Measurements from ENCODE around the gene HSP90AA1.

GRCh38 chr14:102094101-102094500 lies 7.3 kb upstream of the HSP90AA1 start:
- TF ChIP-seq, protein P1, sequence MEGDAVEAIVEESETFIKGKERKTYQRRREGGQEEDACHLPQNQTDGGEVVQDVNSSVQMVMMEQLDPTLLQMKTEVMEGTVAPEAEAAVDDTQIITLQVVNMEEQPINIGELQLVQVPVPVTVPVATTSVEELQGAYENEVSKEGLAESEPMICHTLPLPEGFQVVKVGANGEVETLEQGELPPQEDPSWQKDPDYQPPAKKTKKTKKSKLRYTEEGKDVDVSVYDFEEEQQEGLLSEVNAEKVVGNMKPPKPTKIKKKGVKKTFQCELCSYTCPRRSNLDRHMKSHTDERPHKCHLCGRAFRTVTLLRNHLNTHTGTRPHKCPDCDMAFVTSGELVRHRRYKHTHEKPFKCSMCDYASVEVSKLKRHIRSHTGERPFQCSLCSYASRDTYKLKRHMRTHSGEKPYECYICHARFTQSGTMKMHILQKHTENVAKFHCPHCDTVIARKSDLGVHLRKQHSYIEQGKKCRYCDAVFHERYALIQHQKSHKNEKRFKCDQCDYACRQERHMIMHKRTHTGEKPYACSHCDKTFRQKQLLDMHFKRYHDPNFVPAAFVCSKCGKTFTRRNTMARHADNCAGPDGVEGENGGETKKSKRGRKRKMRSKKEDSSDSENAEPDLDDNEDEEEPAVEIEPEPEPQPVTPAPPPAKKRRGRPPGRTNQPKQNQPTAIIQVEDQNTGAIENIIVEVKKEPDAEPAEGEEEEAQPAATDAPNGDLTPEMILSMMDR (IDR thresholded peaks at IDR 0.05), result no peak
- no peak for TF ChIP-seq POLR2A (IDR thresholded peaks at IDR 0.05)

Measured in heart left ventricle (tissue), 13 donors.